Measurements from ENCODE around the gene CROCC2.

The CROCC2 gene

DNA sequence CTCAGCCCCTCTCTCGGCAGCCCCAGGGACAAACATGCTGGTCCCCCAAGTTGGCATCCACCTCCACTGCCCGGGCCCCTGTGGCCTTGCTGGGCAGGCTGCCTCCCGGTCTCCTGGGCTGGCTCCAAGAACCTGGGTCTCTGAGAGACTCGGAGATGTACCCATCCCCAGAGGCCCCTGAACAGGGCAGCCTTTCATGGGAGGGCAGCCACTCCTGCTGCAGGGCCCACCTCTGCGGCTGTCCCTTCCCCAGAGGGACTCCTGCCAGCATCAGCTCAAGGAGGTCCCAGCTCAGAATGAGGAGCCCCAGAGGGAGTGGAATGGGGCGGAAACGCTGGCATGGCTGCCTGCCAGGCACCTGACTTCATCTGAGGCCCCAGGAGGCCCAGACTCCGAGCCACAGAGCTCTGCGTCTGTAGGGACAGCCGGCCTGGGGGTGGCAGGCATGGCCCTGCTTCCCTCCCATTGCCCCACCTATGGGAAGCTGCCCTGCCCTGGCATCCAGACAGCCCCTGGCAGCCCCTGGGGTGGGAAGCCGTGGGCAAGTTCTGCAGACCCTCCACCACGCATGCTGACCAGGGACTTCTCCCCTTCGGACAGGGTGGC is 857 bp upstream of the CROCC2 start:
- no peak for DNase-seq (ENCODE audit: low read depth in 2 of 2)

GRCh38 chr2:240906911-240907590 is 915 bp downstream of the CROCC2 start:
- no peak for DNase-seq (ENCODE audit: low read depth in 2 of 2)

- no peak for DNase-seq (ENCODE audit: low read depth in 2 of 2)
Measured at GRCh38 chr2:240909216-240909974, 3.3 kb downstream of the CROCC2 start.

DNA sequence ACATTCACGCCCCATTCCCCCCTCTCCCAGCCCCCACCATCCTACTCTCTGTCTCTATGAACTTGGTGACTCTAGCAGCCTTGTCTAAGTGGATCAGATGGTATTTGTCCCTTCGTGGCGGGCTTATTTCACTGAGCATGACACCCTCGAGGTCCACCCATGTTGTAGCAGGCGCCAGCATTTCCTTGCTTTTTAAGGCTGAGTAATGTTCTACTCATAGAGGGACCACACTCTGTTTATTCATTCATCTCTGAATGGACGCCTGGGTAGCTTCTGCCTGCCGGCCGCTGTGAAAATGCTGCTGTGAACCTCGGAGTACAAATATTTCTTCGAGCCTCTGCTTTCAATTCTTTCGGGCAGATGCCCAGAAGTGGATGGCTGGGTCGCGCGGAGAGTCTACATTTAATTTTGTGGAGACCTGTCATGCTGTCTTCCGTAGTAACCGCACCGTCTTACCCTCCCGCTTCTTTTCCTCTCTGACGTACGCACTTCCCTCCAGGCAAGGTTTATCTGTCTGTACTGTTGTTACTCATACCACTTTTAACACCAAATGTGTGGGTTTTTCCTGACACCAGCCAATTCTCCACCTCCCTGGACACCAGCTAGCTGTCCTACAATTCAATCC is 5.6 kb downstream of the CROCC2 start:
- no peak for DNase-seq (ENCODE audit: low read depth in 2 of 2)

- DNase-seq (ENCODE audit: low read depth in 2 of 2): no peak
Measured at GRCh38 chr2:240912878-240913809, 7.0 kb downstream of the CROCC2 start.

- peak; percentile 24 to 46 for DNase-seq (ENCODE audit: low read depth in 2 of 2)
Measured at GRCh38 chr2:240913810-240914644, 7.9 kb downstream of the CROCC2 start.

DNA sequence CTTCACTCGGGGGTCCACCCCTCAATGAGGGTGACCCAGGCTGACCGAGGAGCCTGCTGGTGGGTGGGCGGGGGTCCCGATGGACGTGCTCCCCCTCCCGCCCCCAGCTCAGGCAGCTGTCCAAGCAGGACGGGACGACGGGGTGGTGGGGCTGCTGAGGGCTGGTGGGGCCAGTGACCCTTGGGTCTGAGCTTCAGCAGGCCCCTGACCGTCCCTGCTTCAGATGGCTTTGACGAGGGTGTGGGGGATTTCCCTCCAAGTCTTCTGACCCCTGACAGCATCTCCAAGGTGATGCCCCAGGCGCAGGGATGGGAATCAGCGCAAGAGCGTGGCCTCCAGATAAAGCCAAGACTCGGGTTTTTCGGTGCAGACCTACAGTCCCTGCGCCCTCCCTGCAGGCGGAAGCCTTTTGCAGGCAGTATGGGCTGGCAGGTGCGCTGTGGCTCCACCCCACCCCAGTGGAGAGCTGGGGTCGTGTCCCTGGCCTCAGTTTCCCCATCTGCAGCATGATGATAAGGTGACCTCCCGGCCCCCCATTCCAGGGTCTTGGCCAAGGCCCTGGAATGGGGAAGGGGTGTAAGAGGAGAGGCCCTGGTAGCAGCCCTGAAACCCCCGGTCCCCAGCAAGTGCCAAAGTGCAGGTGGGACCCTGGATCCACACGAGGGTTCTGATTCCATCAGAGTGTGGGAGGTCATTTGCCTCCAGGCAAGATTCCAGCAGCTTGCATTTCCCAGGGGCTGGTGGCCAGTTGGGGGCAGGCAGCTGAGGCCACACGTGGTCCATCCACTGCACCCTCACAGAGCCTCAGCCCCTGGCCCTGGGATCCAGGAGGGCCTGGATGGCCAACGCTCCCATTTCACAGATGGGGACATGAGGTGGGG is 8.7 kb downstream of the CROCC2 start:
- DNase-seq (ENCODE audit: low read depth in 2 of 2): no peak

DNA sequence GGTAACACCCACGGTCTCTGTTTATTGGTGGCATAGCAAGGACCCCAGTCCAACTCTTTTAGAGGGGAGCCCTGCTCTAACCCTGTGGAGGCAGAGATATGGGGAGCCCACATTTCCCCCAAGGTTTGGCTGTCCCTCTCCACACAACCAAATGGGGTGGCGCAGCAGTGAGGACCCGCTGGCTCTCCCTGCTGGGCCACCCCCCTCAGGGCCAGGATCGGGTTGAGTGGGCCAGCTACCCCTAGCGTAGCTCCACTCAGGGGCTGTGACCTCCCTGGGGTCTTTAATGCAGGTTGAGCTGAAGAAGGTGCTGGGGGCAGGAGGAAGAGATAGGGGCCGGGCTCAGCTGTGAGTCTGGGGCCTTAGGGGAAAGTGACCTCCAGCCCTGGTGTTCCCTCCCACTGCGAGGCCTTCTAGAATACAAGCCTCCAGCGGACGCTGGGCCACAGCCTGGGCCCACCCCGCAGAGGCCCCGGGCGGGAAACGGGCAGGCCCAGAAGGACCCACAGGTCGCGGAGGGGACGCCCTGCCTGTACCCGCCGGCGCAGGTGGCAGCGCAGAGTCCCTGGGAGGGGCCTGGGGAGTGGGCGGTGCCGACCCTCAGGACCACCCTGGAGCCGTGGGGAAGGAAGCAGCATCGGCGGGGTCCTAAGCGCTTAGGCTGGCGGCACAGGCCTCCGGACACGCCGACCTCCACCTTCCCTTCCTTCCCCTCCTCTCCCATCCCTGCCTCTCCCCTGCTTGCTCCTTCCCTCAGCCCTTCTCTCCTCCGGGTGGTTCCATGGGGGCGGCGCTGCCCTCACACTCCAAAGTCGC is 9.6 kb downstream of the CROCC2 start:
- no peak for DNase-seq (ENCODE audit: low read depth in 2 of 2)

DNA sequence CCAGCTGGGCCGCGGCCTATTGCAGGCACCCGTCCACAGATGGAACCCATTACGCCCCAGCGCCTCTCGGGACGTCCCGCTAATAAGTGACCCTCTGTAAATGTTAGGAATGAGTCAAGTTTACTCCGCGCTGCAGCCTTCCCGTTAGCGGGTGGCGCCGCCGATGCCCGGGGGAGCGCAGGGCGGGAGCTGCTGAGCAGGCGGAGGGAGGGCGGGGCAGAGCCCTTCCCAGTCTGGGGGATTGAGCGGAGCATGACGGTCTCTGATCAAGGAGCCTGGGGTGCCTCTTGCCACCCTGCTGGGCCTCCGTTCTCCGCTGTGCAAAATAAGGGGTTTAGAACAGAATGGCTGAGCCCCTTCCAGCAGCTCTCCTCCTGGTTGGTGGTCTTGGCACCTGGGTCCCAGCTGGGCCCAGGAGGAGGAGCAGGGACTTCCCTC is 10.5 kb downstream of the CROCC2 start:
- no peak for DNase-seq (ENCODE audit: low read depth in 2 of 2)

- no peak for DNase-seq (ENCODE audit: low read depth in 2 of 2)
Measured at GRCh38 chr2:240917009-240917683, 11.0 kb downstream of the CROCC2 start.

DNA sequence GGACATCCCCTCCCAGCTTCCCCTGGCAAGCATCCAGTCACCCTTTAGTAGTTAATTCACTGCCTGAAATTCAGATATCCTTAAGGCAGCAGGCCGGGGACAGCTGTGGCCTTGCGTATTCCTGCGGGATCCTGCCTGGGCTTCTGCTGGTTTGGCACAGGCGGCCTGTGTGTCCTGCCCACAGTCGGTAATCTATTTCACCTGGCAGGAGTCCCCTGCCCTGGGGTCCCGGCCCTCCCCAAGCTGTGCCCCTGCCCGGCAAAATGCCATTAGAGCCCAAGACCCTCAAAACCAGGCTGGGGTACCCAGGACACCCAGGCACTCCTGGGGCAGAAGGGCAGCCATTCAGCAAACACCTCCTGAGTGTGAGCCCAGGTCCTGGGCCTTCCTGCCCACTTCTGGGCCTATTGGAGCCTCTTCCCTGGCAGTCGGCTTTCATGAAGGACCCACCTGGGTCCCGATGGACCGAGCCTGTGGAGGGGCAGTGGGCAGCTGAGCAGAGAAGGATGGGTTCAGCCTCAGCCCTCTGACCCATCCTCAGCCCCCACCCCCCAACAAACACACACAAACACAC is 11.6 kb downstream of the CROCC2 start:
- DNase-seq (ENCODE audit: low read depth in 2 of 2): no peak

GRCh38 chr2:240918258-240919091 is 12.3 kb downstream of the CROCC2 start:
- no peak for DNase-seq (ENCODE audit: low read depth in 2 of 2)

- no peak for DNase-seq (ENCODE audit: low read depth in 2 of 2)
Measured at GRCh38 chr2:240919161-240919781, 13.1 kb downstream of the CROCC2 start.

- DNase-seq (ENCODE audit: low read depth in 2 of 2): no peak
Measured at GRCh38 chr2:240919786-240920782, 13.9 kb downstream of the CROCC2 start.

DNA sequence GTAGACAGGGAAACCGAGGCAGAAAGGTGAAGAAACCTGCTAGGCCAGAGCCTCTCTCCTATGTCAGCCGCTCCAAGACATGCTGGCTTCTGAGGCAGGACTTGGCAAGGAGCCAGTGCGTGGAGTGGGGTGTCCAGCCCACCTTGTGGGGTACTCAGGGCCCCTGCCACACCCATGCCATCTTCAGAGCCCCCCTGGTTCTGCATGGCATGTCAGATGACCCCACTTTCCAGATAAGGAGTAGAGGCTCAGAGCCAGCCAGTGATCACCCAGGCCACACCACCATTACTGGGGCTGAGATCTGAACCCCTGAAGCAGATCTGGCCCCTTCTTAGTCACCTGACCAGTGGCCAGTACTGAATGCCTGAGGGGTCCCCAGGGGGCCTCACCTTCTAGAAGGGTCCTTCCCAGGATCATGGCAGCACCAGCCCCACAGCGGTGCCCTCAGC is 14.7 kb downstream of the CROCC2 start:
- DNase-seq (ENCODE audit: low read depth in 2 of 2): no peak

Data from stimulated activated CD8-positive, alpha-beta memory T cell treated with anti-CD3 and anti-CD28 coated beads, Interleukin-7, amount 100 ng/mL, for 1 hour (primary cell).